GM12873 (cell line): Measurements from ENCODE around the gene PTPA.

ENCODE experiments used
- TF ChIP-seq, protein P1 (sequence below): IDR thresholded peaks from 2 replicates; pipeline ENCODE4 v1.5.1; 2012; ENCODE audit warnings: low read depth, mild to moderate bottlenecking, moderate library complexity, low read length, control low read depth; ENCODE audit not compliant: insufficient read depth; ENCODE audit errors: missing control alignments

PTPA gene

GRCh38 chr9:129160712-129161533 lies 49.7 kb downstream of the PTPA start:
- TF ChIP-seq, protein P1, sequence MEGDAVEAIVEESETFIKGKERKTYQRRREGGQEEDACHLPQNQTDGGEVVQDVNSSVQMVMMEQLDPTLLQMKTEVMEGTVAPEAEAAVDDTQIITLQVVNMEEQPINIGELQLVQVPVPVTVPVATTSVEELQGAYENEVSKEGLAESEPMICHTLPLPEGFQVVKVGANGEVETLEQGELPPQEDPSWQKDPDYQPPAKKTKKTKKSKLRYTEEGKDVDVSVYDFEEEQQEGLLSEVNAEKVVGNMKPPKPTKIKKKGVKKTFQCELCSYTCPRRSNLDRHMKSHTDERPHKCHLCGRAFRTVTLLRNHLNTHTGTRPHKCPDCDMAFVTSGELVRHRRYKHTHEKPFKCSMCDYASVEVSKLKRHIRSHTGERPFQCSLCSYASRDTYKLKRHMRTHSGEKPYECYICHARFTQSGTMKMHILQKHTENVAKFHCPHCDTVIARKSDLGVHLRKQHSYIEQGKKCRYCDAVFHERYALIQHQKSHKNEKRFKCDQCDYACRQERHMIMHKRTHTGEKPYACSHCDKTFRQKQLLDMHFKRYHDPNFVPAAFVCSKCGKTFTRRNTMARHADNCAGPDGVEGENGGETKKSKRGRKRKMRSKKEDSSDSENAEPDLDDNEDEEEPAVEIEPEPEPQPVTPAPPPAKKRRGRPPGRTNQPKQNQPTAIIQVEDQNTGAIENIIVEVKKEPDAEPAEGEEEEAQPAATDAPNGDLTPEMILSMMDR, result no peak

- TF ChIP-seq, protein P1, result no peak
These were observed 50.3 kb downstream of the PTPA start for GRCh38 chr9:129161534-129161837.

DNA sequence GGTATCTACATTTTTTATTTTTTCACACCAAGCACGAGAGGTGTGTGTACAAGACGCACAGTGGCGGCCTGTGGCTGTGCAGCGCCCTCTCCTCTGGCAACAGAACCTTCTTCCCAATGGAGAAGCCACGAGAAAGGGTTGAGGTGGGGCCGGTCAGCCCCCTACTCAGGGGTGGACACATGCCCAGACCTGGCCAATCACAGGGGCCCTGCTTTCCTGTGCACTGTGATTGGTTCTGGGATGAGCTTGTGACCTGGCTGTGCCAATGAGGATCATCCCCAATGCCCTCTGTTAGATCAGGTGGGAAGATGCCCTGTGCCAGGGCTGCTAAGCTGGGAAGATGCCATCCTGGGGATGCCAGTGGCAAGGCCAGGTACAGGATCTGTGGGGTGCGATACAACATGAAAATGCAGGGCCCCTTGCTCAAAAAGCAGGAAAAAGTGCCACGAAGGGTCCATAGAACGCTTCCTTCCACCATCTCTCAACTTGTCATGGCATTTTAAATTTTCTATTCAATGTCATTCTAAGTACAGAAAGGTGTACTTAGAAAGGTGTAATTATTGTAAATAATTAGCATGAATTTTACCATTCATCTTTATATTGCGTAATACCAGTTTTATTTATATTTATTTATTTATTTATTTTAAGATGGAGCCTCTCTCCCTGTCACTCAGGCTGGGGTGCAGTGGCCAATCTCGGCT lies 51.4 kb downstream of the PTPA start:
- TF ChIP-seq, protein P1, result no peak

- TF ChIP-seq, protein P1, result no peak
These were observed 52.5 kb downstream of the PTPA start for GRCh38 chr9:129163753-129164152.

DNA sequence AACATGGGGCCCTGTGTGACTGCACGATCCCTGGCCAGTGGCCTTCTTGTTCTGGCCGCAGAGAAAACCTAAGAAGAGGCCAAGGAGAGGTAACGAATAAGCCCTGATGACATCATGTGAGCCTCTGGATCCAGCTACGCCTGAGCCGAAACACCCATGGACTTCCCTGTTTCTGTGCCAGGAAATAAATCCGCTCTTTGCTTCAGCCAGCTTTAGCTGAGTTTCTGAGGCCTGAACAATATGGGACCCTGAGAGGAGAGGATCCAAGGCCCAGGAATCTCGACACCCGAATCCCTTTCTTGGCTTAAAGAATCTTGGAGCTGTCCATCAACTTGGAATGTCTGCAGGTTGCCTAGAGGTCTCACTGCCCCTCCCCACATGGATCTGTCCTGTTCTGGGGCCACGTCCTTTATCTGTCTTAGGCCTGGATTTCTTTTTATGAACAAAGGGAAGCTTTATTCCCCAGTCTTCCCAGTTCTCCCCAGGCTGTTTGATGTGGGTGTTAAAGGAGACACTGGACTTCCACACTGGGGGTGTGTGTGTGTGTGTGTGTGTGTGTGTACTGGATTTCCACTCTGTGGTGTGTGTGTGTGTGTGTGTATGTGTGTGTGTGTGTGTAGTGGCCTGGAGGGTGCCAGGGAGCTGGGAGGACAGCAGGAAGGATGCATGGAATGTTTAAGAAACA lies 53.2 kb downstream of the PTPA start:
- TF ChIP-seq, protein P1, result no peak

- TF ChIP-seq, protein P1, result no peak
These were observed 54.0 kb downstream of the PTPA start for GRCh38 chr9:129165198-129165597.
